ENCODE results near the gene STAT6. TPM values are rescaled to one million over a fixed set of nuclear protein-coding genes. Genes with fewer than 3 reads are reported as not detected.

The STAT6 gene
- total RNA-seq, 6 donors from 2014 or later, result 123 to 605 (median 251) TPM

DNA sequence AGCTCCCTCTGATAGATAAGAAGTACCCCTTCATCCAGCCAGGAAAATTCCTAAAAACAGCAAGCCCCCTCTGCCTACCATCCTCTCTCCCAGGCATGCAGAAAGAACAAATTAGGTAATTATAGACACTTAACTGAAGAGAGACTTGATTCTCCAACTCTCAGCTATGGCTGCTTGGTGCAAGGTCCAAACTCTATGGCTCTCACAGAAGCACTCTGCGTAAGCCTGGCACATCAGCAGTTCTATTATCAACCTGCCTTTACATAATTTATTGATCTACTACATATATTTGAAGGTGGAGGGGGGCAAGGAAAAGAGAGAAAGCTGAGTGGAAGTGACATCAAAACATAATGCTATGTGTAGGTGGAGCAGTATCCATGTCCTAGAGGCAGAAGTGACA lies 60.2 kb downstream of the STAT6 start:
- Histone ChIP-seq H3K27me3 (no peaks in the 10 kb centered on the region), H3K9me3 (no peaks in the 10 kb centered on the region), H3K27ac (no peak overlapping the region), H3K4me1 (peaks cover 0 to 13% (median 6%) of the 10 kb centered on the region in 4 donors), H3K4me3 (no peak overlapping the region), H3K36me3 (no peaks in the 10 kb centered on the region)
- DNase-seq, result no peak
- no peak for ATAC-seq (ENCODE audit: low FRiP score in 2 of 2)
- TF ChIP-seq POLR2AphosphoS5 (IDR thresholded peaks at IDR 0.05), result no peak
- no peak for TF ChIP-seq CTCF (IDR thresholded peaks at IDR 0.05)
- WGBS, 2 donors, result 90 to 100% methylated on average over 1 of the region's 1 CpG

GRCh38 chr12:57049890-57050289 lies 61.3 kb downstream of the STAT6 start, which contains the start of gene MYO1A:
TSS of gene MYO1A (minus strand) at chr12:57050129. CDS start at chr12:57048323, 1,806 bp downstream.
- Histone ChIP-seq H3K36me3 (no peaks in the 10 kb centered on the region), H3K9me3 (no peaks in the 10 kb centered on the region), H3K4me3 (no peak within 1 kb of the TSS), H3K4me1 (peaks cover 0 to 11% (median 6%) of the 10 kb centered on the region in 4 donors), H3K27me3 (no peaks in the 10 kb centered on the region), H3K27ac (no peak within 1 kb of the TSS)
- DNase-seq, result no peak
- TF ChIP-seq POLR2A (IDR thresholded peaks at IDR 0.05) (no peak), EP300 (IDR thresholded peaks at IDR 0.05) (no peak), CTCF (IDR thresholded peaks at IDR 0.05) (no peak), POLR2AphosphoS5 (IDR thresholded peaks at IDR 0.05) (no peak)
- no peak for ATAC-seq (ENCODE audit: low FRiP score in 2 of 2)
- 58 to 64% methylated on average over 1 to 2 of the region's 2 CpGs for WGBS, 2 donors

DNA sequence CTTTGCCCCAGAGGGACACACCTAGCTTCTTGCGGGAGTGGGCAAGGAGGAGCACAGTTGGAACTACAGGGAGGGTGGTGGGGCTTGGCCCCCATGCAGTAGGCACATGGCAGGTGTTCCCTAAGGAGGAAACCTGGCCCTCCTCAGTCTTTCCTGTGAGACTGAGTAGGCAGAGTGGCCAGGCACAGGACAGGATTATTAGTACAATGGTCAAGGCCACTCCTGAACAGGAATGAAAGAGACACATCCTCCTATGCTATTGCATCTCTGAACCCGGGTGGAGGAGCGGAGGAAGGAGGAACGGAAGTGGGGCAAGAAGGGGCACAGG lies 62.1 kb downstream of the STAT6 start:
- no peak for ATAC-seq (ENCODE audit: low FRiP score in 2 of 2)
- WGBS, 2 donors, result 58 to 69% methylated on average over 4 of the region's 4 CpGs
- no peak overlapping the region for H3K27ac ChIP-seq

GRCh38 chr12:57048423-57049118 lies 62.6 kb downstream of the STAT6 start:
- TF ChIP-seq EP300 (IDR thresholded peaks at IDR 0.05), result no peak
- TF ChIP-seq POLR2AphosphoS5 (IDR thresholded peaks at IDR 0.05), result no peak
- no peak for TF ChIP-seq CTCF (IDR thresholded peaks at IDR 0.05)
- TF ChIP-seq POLR2A (IDR thresholded peaks at IDR 0.05), result no peak
- Histone ChIP-seq H3K27me3 (no peaks in the 10 kb centered on the region), H3K4me3 (no peak overlapping the region), H3K4me1 (peaks cover 0 to 11% (median 6%) of the 10 kb centered on the region in 4 donors), H3K27ac (no peak overlapping the region), H3K36me3 (no peaks in the 10 kb centered on the region), H3K9me3 (no peaks in the 10 kb centered on the region)
- WGBS, 2 donors, result 88 to 93% methylated on average over 1 of the region's 1 CpG
- DNase-seq (no peak), ATAC-seq (ENCODE audit: low FRiP score in 2 of 2) (no peak)

More for the DNA sequence above, 62.1 kb downstream of the STAT6 start:
- Histone ChIP-seq H3K4me1 (peaks cover 0 to 11% (median 6%) of the 10 kb centered on the region in 4 donors), H3K27me3 (no peaks in the 10 kb centered on the region), H3K4me3 (no peak overlapping the region), H3K9me3 (no peaks in the 10 kb centered on the region), H3K36me3 (no peaks in the 10 kb centered on the region)
- no peak for TF ChIP-seq EP300 (IDR thresholded peaks at IDR 0.05)
- no peak for TF ChIP-seq CTCF (IDR thresholded peaks at IDR 0.05)
- no peak for TF ChIP-seq POLR2AphosphoS5 (IDR thresholded peaks at IDR 0.05)
- no peak for TF ChIP-seq POLR2A (IDR thresholded peaks at IDR 0.05)
- DNase-seq, result no peak

GRCh38 chr12:57047981-57048380 lies 63.2 kb downstream of the STAT6 start:
- WGBS, 2 donors, result 85 to 86% methylated on average over 1 of the region's 1 CpG
- Histone ChIP-seq H3K4me3 (no peak overlapping the region), H3K36me3 (no peaks in the 10 kb centered on the region), H3K27ac (peak overlapping the region in 1 of 4 donors; percentile 33), H3K9me3 (no peaks in the 10 kb centered on the region), H3K4me1 (peaks cover 0 to 11% (median 6%) of the 10 kb centered on the region in 4 donors), H3K27me3 (no peaks in the 10 kb centered on the region)
- TF ChIP-seq POLR2A (IDR thresholded peaks at IDR 0.05) (no peak), EP300 (IDR thresholded peaks at IDR 0.05) (no peak), CTCF (IDR thresholded peaks at IDR 0.05) (no peak), POLR2AphosphoS5 (IDR thresholded peaks at IDR 0.05) (no peak)
- ATAC-seq (ENCODE audit: low FRiP score in 2 of 2) (no peak), DNase-seq (no peak)
